ENCODE results near the gene STYXL1.

STYXL1 gene

GRCh38 chr7:75953431-75953830 lies 94.4 kb downstream of the STYXL1 start:
- TF ChIP-seq EGR1 (IDR thresholded peaks at IDR 0.05), result no peak
- TF ChIP-seq FOXM1 (IDR thresholded peaks at IDR 0.05; ENCODE audit: borderline replicate concordance, low read depth), result no peak
- no peak for TF ChIP-seq NFIC (IDR thresholded peaks at IDR 0.05)
- no peak for TF ChIP-seq YY1 (IDR thresholded peaks at IDR 0.05; ENCODE audit: low read depth)
- no peak for TF ChIP-seq TAF1 (IDR thresholded peaks at IDR 0.05; ENCODE audit: low read depth)
- TF ChIP-seq CEBPB (IDR thresholded peaks at IDR 0.05), result no peak
- TF ChIP-seq USF1 (IDR thresholded peaks at IDR 0.05), result no peak
- no peak for TF ChIP-seq TEAD4 (IDR thresholded peaks at IDR 0.05)
- no peak for TF ChIP-seq CREB1 (IDR thresholded peaks at IDR 0.05; ENCODE audit: low read depth)
- no peak for TF ChIP-seq ZBTB7A (IDR thresholded peaks at IDR 0.05; ENCODE audit: low read depth)
- TF ChIP-seq REST (IDR thresholded peaks at IDR 0.05; ENCODE audit: low read depth), result no peak
- TF ChIP-seq TCF12 (IDR thresholded peaks at IDR 0.05; ENCODE audit: low read depth), result no peak
- no peak for TF ChIP-seq RAD21 (IDR thresholded peaks at IDR 0.05; ENCODE audit: low read depth)
- TF ChIP-seq MAX (IDR thresholded peaks at IDR 0.05), result no peak

- TF ChIP-seq CREB1 (IDR thresholded peaks at IDR 0.05; ENCODE audit: low read depth), result no peak
- TF ChIP-seq CEBPB (IDR thresholded peaks at IDR 0.05), result no peak
- TF ChIP-seq FOXM1 (IDR thresholded peaks at IDR 0.05; ENCODE audit: borderline replicate concordance, low read depth), result no peak
- no peak for TF ChIP-seq NFIC (IDR thresholded peaks at IDR 0.05)
- no peak for TF ChIP-seq TEAD4 (IDR thresholded peaks at IDR 0.05)
- TF ChIP-seq TCF12 (IDR thresholded peaks at IDR 0.05; ENCODE audit: low read depth), result no peak
- no peak for TF ChIP-seq REST (IDR thresholded peaks at IDR 0.05; ENCODE audit: low read depth)
- TF ChIP-seq RAD21 (IDR thresholded peaks at IDR 0.05; ENCODE audit: low read depth), result no peak
- TF ChIP-seq TAF1 (IDR thresholded peaks at IDR 0.05; ENCODE audit: low read depth), result no peak
- TF ChIP-seq ZBTB7A (IDR thresholded peaks at IDR 0.05; ENCODE audit: low read depth), result no peak
- TF ChIP-seq YY1 (IDR thresholded peaks at IDR 0.05; ENCODE audit: low read depth), result no peak
Measured at GRCh38 chr7:75951506-75951905, 96.3 kb downstream of the STYXL1 start.

- TF ChIP-seq CEBPB (IDR thresholded peaks at IDR 0.05) (peak; percentile 36; the same call in 1 of the 2 replicates), TAF1 (IDR thresholded peaks at IDR 0.05; ENCODE audit: low read depth) (no peak)
Measured at GRCh38 chr7:75950111-75950681, 97.6 kb downstream of the STYXL1 start.

GRCh38 chr7:75948179-75948578 lies 99.6 kb downstream of the STYXL1 start:
- TF ChIP-seq TAF1 (IDR thresholded peaks at IDR 0.05; ENCODE audit: low read depth), result no peak
- no peak for TF ChIP-seq CEBPB (IDR thresholded peaks at IDR 0.05)
- TF ChIP-seq EP300 (IDR thresholded peaks at IDR 0.05; ENCODE audit: borderline replicate concordance), result no peak
- no peak for TF ChIP-seq RAD21 (IDR thresholded peaks at IDR 0.05; ENCODE audit: low read depth)
- TF ChIP-seq TEAD4 (IDR thresholded peaks at IDR 0.05), result no peak
- no peak for TF ChIP-seq FOXM1 (IDR thresholded peaks at IDR 0.05; ENCODE audit: borderline replicate concordance, low read depth)
- TF ChIP-seq TCF12 (IDR thresholded peaks at IDR 0.05; ENCODE audit: low read depth), result no peak
- no peak for TF ChIP-seq USF1 (IDR thresholded peaks at IDR 0.05)
- no peak for TF ChIP-seq MAX (IDR thresholded peaks at IDR 0.05)
- no peak for TF ChIP-seq EGR1 (IDR thresholded peaks at IDR 0.05)
- no peak for TF ChIP-seq CREB1 (IDR thresholded peaks at IDR 0.05; ENCODE audit: low read depth)
